GM21576 (cell line): ENCODE data around the gene EDARADD.
"Not testable (repeated sequence)": the region's sequence is repeated elsewhere in the genome, so short reads cannot be mapped to it uniquely, and the experiment has no call there.

Experiments
- ATAC-seq: cut with Tn5 transposase; IDR thresholded peaks from one replicate; pipeline ENCODE4 v1.9.1; 2021; ENCODE audit warnings: mild to moderate bottlenecking, moderate library complexity; ENCODE audit not compliant: unreplicated experiment

Gene EDARADD

GRCh38 chr1:236484310-236484971 lies 90.4 kb downstream of the EDARADD start:
- no peak for ATAC-seq

GRCh38 chr1:236486356-236487002 lies 92.4 kb downstream of the EDARADD start:
- no peak for ATAC-seq

DNA sequence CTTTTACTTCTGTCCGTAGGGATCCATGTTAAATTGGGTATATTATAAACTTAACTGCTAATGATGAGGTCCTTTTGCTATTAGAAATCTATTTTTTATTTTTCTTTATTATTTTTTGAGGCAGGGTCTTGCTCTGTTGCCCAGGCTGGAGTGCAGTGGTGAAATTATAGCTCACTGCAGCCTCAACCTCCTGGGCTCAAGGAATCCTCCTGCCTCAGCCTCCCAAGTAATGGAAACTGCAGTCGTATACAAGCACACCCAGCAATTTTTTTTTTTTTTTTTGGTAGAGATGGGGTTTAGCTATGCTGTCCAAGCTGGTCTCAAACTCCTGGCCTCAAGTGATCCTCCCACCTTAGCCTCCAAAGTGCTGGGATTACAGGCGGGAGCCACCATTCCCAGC lies 95.1 kb downstream of the EDARADD start:
- not testable (repeated sequence) for ATAC-seq

- ATAC-seq = no peak
Observed at GRCh38 chr1:236489710-236490377, 95.8 kb downstream of the EDARADD start.

DNA sequence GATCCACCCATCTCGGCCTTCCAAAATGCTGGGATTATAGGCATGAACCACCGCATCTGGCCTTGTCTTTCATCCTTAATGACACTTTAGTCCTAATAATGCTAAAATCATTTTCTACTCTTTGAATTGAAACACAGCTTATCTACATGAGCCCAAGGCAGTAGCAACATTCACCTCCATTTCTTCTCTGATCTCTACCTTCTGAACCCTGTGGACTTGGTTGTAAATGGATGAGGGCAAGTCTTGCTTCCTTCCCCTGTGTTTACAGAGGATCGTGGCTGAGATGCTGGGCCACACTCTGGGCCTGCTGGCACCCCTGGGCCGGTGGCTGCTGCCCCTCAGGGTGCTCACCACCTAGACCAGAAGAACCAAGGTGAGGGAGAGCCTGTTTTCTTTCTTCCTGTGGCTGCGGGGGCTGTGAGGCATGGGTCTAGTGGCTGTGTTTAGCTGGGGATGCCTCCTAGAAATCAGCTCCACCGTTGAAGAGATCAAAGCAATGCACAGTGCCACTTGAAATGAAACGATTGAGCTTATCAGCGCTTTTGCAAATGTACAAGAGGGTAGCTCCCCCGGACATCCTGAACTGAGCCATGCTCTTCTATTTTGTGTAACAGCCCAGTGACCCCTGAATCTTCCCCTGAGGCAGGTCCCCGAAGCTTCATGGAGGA lies 97.5 kb downstream of the EDARADD start:
- ATAC-seq = no peak

DNA sequence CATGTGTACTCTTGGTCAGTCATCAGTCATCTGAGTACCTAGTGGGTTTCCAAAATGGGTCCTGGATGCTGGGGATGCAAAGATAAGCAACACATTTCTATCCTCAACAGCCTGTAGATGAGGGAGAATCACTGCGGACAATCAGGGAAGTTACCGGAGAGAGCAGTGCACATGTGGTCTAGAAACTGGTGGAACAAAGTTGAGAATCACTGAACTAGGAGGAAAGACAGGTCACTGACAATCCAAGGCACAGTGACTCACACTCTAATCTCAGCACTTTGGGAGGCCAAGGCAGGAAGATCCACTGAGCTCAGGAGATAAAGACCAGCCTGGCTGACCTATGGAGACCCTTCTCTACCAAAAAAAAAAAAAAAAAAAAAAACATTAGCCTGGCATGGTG lies 98.3 kb downstream of the EDARADD start:
- ATAC-seq = no peak

- no peak for ATAC-seq
Observed at GRCh38 chr1:236494082-236494481, 100.0 kb downstream of the EDARADD start.

GRCh38 chr1:236494586-236495466 lies 100.7 kb downstream of the EDARADD start:
- ATAC-seq = no peak

GRCh38 chr1:236495467-236496112 lies 101.5 kb downstream of the EDARADD start:
- no peak for ATAC-seq

GRCh38 chr1:236497908-236498307 lies 103.8 kb downstream of the EDARADD start:
- ATAC-seq = no peak

DNA sequence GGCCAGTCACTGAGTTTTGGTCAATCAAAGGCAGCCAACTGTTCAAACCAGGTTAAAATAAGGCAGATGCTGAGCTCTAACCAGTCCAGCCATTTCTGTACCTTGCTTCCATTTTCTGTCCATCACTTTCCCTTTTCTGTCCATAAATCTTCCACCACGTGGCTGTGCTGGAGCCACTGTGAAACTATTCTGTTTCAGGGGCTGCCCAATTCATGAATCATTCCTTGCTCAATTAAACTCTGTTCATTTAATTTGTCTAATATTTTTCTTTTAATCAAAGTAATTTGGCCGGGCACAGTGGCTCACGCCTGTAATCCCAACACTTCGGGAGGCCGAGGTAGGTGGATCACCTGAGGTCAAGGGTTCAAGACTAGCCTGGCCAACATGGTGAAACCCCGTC lies 107.0 kb downstream of the EDARADD start:
- ATAC-seq = no peak

DNA sequence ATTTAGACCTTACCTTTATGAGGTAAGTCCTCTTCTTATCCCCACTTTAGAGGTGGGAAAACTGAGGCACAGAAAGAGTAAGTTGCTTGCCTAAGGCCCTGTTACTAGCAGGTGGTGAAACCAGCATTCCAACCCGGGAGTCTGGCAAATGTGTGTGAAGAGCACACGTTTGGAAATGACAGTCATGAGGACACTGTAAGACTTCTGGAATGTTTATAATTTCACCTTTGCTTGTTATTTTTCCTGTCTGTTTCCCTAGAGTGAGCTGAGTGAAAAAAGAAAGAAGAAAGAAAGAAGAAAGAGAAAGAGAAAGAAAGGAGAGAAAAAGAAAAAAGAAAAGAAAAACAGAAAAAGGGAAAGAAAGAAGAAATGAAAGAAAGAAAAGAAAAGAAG lies 108.5 kb downstream of the EDARADD start:
- no peak for ATAC-seq

DNA sequence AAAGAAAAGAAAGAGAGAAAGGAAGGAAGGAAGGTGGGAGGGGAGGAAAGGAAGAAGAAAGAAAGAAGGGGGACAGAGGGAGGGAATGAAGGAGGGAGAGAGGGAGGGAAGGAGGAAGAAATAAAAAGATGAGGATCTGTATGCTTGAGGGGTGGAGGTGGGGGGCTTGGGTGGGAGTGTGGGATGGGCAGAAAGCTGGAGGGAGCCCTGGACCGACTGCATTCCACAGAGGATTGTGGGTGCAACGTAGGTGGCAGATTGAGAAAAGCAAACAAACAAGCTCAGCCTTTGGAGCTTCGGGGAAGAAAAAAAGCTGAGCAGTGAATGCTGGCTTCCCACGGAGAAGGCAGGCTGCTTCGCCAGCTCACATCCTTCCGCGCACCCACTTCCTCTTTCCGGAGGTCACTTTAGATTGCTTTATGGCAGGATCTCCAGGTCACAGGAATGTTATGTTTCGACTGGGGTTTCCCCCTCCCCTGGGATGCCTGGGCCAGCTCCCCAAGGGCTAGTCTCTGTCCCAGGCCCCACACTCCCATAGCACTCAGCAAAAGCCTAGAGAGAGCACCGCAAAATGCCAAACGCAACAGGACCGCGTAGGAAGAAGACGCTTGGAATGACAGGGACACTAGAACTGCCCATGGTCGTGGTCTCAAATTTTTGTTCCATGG lies 109.0 kb downstream of the EDARADD start:
- ATAC-seq = no peak

DNA sequence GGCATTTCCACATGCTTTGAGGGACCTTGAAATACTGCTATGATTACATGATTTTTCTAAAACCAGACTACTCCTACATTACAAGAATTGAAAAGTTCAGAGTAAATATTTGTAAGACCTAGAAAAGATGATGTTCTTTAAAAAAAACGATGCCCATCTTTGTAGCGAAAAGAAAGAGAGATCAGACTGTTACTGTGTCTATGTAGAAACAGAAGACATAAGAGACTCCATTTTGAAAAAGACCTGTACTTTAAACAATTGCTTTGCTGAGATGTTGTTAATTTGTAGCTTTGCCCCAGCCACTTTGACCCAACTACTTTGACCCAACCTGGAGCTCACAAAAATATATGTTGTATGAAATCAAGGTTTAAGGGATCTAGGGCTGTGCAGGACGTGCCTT lies 110.3 kb downstream of the EDARADD start:
- ATAC-seq = not testable (repeated sequence)

GRCh38 chr1:236507022-236507700 lies 113.1 kb downstream of the EDARADD start:
- no peak for ATAC-seq

DNA sequence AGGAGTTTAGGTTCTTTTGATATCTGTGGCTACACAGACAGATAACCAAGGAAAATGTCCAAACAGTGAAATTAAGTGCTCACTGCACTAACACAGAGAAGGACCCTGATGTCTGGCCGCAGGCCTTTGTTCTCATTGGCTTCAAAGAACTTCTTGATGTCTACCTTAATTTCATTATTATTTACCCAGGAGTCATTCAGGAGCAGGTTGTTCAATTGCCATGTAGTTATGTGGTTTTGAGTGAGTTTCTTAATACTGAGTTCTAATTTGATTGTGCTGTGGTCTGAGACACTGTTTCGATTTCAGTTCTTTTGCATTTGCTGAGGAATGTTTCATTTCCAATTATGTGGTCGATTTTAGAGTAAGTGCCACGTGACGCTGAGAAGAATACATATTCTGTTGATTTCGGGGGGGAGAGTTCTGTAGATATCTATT lies 114.5 kb downstream of the EDARADD start:
- ATAC-seq = no peak

DNA sequence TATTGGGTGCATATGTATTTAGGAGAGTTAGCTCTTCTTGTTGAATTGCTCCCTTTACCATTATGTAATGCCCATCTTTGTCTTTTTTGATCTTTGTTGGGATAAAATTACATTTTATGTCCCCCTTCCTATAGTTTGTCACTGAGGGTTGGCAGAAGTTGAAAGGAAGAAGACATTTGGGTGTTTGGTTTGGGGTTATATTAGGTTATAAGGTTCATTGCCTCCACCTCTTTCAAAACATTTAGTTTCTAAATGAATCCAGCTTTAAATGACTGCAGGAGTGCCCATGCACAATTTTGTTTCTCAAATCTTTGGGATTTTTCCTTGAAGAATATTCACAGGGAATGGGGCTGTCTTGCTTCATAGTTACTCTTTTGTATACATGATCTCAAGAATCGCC lies 115.1 kb downstream of the EDARADD start:
- no peak for ATAC-seq

- no peak for ATAC-seq
Observed at GRCh38 chr1:236509647-236510401, 115.7 kb downstream of the EDARADD start.
